AG10803 (cell line): ENCODE data around the gene TBRG4.

Source experiments
- DNase-seq: peaks from one replicate; pipeline ENCODE4 v3.0.0; 2010; ENCODE audit warnings: low read depth
- H3K4me3 ChIP-seq: 2 replicates; pipeline ENCODE4 v1.5.1; 2011; ENCODE audit warnings: mild to moderate bottlenecking, low read length, control low read depth
- CTCF ChIP-seq: conservative IDR thresholded peaks from 2 replicates; pipeline ENCODE4 v1.5.1; 2011; ENCODE audit warnings: mild to moderate bottlenecking, low read length, control low read depth, inconsistent platforms

The TBRG4 gene

GRCh38 chr7:45125193-45125904 lies 13.9 kb upstream of the TBRG4 start:
- no peak for DNase-seq
- H3K4me3 ChIP-seq: no peak overlapping the region
- TF ChIP-seq CTCF: no peak

DNA sequence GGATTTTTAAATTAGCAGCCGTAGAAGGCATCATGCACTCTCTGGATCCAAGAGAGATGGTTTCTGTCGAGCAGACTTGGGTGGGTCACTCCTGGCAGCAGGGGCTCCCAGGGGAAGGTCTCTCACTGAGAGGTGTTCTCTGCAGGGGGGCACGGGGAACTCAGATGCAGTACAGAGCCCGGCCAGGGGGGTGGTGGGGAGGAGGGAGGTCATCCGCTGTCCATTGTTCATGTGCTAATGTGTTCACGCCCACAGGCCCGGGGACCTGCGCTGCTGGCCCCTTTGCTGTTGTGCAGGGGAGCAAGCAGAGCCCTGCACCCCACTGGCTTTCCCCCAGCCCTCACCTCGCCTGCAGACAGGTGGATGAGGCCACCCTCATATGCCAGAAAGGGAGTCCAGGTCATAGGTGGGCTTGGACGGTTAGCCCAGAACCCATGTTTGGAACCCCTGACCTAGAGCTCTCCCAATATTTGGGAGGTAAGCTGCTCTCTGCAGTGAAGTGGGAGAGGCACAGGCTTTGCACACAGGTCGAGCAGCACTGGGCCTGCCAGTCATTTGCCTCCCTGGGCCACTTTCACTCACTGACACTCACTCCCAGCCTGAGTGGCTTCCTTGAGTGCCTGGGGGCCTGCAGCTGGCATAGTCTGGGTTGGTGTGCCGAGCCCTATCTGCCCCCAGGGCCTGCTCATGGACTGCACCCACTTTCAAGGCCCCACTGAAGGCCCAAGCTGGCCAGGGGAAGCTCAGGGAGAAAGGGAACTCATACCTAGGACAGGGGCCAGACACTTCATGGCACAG lies 12.6 kb upstream of the TBRG4 start:
- DNase-seq: no peak
- no peak overlapping the region for H3K4me3 ChIP-seq
- TF ChIP-seq CTCF: no peak

- TF ChIP-seq CTCF: no peak
- no peak for DNase-seq
- no peak overlapping the region for H3K4me3 ChIP-seq
Measured at GRCh38 chr7:45122975-45123860, 11.7 kb upstream of the TBRG4 start.

DNA sequence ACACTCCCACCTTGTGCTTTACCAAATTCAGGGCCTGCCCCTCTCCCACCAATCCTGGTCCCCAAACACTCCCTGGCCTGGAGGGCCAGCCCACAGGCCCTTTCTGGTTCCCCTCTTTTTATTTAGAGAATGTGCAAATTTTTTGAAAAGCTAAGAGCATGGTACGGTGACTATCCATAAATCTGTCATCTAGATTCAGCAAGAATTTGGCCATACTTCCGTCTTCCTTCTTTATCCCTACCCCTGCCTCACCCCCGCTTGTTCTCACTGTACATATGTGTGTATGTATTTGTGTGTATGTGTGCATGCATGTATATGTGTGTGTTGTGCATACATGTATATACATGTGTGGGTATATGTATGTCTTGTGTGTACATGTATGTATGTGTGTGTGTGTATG lies 8.1 kb upstream of the TBRG4 start:
- no peak overlapping the region for H3K4me3 ChIP-seq
- no peak for TF ChIP-seq CTCF
- no peak for DNase-seq

- no peak for DNase-seq
- H3K4me3 ChIP-seq: no peak overlapping the region
- TF ChIP-seq CTCF: no peak
Measured at GRCh38 chr7:45118889-45119331, 7.4 kb upstream of the TBRG4 start.

- no peak overlapping the region for H3K4me3 ChIP-seq
- TF ChIP-seq CTCF: no peak
Measured at GRCh38 chr7:45118292-45118691, 6.8 kb upstream of the TBRG4 start.

More at GRCh38 chr7:45118292-45118691, 6.8 kb upstream of the TBRG4 start:
- DNase-seq: no peak
